HG03558 (cell line): ENCODE data around the gene TRIM51G.
"Not testable (repeated sequence)": the region's sequence is repeated elsewhere in the genome, so short reads cannot be mapped to it uniquely, and the experiment has no call there.

Source experiments
- ATAC-seq: cut with Tn5 transposase; IDR thresholded peaks from one replicate; pipeline ENCODE4 v1.9.1; 2021; ENCODE audit warnings: moderate number of reproducible peaks; ENCODE audit not compliant: unreplicated experiment; ENCODE audit errors: extremely low read depth

TRIM51G gene, protein sequence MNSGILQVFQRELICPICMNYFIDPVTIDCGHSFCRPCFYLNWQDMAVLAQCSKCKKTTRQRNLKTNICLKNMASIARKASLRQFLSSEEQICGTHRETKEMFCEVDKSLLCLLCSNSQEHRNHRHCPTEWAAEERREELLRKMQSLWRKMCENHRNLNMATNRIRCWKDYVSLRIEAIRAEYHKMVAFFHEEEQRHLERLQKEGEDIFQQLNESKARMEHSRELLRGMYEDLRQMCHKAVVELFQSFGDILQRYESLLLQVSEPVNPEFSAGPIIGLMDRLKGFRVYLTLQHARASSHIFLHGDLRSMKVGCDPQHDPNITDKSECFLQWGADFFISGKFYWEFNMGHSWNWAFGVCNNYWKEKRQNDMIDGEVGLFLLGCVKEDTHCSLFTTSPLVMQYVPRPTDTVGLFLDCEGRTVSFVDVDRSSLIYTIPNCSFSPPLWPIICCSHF

DNA sequence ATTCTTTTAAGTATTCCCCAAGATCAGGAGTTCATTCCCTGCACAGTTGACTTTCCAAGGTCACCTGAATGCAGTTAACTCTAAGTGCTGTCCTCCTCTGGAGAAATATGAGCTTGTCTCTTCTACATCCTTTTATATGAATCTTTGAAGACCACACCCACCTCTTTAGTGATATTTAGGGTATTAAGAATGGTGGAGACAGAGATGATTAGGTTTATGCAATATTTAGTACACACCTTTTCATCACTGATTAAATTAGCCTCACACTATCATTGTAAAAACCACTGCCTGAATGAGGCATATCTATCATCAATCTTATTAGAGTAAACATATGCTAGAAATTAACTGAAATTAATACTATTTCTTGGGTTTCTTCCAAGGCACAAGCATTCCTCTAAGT lies at the start of gene TRIM51G:
Gene TRIM51G, minus strand, starts transcription at position 101 of the 400 bp plus-strand sequence. CDS start 2,190 bp downstream, outside the sequence.
- ATAC-seq: not testable (repeated sequence)

DNA sequence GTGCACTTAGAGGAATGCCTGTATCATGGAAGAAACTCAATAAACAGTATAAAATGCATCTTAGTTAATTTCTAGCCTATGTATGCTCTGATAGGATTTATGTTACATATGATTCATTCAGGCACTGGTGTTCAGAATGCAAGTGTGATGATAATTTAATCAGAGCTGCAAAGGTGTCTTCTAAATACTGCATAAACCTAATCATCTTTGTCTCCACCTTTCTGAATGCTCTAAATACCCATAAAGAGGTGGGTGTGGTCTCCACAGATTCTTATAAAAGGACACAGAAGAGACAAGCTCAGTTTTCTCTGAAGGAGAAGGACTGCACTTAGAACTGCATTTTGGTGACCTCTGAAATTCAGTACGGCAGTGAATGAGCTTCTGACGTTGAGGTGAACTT lies 44.8 kb upstream of the TRIM51G start, which contains the start of gene TRIM49B:
Gene TRIM49B, plus strand, starts transcription at position 301 of the 400 bp plus-strand sequence. CDS start 2,777 bp downstream, outside the sequence.
- not testable (repeated sequence) for ATAC-seq

DNA sequence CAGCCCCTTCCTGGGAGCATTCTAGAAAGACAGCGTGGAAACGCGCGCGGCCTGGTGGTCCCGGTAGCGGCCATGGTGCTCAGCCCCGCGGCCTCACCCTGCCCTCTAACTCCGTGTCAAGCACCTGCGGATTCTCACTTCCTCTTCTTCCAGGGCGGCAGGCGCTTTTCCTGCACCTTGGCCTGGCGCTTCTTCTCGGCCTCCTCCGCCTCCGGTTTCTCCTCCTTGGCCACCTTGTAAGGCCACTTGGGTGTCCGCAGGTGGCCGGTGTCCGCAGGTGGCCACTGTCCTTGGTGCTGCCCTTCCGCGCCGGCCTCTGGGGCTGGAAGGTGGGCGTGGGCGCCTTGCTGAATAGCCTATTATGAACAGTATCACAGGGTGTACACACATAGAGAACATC lies 15.1 kb downstream of the TRIM51G start:
- not testable (repeated sequence) for ATAC-seq

DNA sequence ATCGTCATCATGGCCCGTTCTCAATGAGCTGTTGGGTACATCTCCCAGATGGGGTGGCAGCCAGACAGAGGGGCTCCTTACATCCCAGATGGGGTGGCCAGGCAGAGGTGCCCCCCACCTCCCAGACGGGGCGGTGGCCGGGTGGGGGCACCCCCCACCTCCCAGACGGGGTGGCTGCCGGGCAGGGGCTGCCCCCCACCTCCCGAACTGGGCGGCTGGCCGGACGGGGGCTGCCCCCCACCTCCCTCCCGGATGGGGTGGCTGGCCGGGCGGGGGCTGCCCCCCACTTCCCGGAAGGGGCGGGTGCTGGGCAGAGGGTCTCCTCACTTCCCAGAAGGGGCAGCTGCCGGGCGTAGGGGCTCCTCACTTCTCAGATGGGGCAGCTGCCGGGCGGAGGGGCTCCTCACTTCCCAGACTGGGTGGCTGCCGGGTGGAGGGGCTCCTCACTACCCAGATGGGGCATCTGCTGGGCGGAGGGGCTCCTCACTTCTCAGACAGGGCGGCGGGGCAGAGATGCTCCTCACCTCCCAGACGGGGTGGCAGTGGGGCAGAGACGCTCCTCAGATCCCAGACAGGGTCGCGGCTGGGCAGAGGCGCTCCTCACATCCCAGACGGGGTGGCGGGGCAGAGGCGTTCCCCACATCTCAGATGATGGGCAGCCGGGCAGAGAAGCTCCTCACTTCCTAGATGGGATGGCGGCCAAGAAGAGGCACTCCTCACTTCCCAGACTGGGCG lies 28.2 kb downstream of the TRIM51G start:
- ATAC-seq: not testable (repeated sequence)

DNA sequence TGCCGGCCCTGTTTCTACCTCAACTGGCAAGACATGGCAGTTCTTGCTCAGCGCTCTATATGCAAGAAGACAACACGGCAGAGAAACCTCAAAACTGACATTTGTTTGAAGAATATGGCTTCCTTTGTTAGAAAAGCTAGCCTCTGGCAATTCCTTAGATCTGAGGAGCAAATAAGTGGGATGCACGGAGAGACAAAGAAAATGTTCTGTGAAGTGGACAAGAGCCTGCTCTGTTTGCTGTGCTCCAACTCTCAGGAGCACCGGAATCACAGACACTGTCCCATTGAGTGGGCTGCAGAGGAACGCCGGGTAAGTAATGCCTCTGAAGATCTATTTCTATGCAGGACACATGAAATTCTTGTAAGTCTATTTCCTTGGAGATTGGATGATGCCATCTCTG lies 37.9 kb downstream of the TRIM51G start:
- not testable (repeated sequence) for ATAC-seq
